HL-60 (cell line): ENCODE results near the gene CHRNA4.

ENCODE experiments used
- DNase-seq, 2 experiments: peaks; one replicate each; pipeline ENCODE4 v3.0.0-alpha.2; 2010 to 2020; ENCODE audit warnings: low read depth in 1 of 2, low spot score in 1 of 2
- H3K27ac ChIP-seq: fragments of 250-450 bp; sonication (Bioruptor Pico); replicated peaks from 2 replicates; pipeline ENCODE4 v1.5.1; 2020; ENCODE audit warnings: mild to moderate bottlenecking, moderate library complexity
- H3K27me3 ChIP-seq: fragments of 250-450 bp; sonication (Bioruptor Pico); 2 replicates; pipeline ENCODE4 v1.5.1; 2021; ENCODE audit warnings: mild to moderate bottlenecking, moderate library complexity; ENCODE audit not compliant: insufficient read depth, poor library complexity, severe bottlenecking
- H3K4me3 ChIP-seq: replicated peaks from 2 replicates; pipeline ENCODE4 v1.5.1; 2011; ENCODE audit warnings: mild to moderate bottlenecking, control low read depth, low read length; ENCODE audit not compliant: insufficient read depth
- GABPA ChIP-seq: IDR thresholded peaks from 2 replicates; pipeline ENCODE4 v1.6.1; 2012; ENCODE audit warnings: low read depth
- POLR2AphosphoS5 ChIP-seq: IDR thresholded peaks from 2 replicates; pipeline ENCODE4 v1.6.1; 2012; ENCODE audit warnings: low read depth
- SPI1 ChIP-seq: IDR thresholded peaks from 2 replicates; pipeline ENCODE4 v1.6.1; 2012; ENCODE audit warnings: low read depth, mild to moderate bottlenecking, borderline replicate concordance
- TF ChIP-seq, protein P1 (sequence below): IDR thresholded peaks from 2 replicates; pipeline ENCODE4 v1.6.1; 2012; ENCODE audit warnings: low read depth; ENCODE audit not compliant: insufficient replicate concordance
- TF ChIP-seq, protein P2 (sequence below): IDR thresholded peaks from one replicate; pipeline ENCODE4 v1.5.1; 2011; ENCODE audit warnings: low read length, control low read depth, inconsistent platforms; ENCODE audit not compliant: insufficient read depth

CHRNA4 gene

DNA sequence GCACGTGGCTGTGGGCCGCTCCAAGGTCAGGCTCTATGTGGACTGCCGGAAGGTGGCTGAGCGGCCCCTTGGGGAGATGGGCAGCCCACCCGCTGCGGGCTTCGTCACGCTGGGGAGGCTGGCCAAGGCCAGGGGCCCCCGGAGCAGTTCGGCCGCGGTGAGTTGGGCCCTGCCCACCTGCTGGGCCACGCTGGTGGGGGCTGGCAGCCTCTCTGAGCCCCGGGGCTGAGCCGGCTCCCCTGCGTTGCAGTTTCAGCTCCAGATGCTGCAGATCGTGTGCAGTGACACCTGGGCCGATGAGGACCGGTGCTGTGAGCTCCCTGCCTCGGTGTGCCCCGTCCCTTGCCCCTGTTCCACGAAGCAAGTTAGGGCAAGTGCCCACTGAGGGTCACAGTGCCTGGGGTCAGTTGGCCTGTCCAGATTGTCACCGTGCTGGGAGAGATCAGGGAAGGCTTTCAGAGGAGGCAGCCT is 41.1 kb downstream of the CHRNA4 start:
- Histone ChIP-seq H3K4me3 (no peak overlapping the region), H3K27me3 (no peaks in the 10 kb centered on the region), H3K27ac (no peak overlapping the region)
- TF ChIP-seq, protein P1, sequence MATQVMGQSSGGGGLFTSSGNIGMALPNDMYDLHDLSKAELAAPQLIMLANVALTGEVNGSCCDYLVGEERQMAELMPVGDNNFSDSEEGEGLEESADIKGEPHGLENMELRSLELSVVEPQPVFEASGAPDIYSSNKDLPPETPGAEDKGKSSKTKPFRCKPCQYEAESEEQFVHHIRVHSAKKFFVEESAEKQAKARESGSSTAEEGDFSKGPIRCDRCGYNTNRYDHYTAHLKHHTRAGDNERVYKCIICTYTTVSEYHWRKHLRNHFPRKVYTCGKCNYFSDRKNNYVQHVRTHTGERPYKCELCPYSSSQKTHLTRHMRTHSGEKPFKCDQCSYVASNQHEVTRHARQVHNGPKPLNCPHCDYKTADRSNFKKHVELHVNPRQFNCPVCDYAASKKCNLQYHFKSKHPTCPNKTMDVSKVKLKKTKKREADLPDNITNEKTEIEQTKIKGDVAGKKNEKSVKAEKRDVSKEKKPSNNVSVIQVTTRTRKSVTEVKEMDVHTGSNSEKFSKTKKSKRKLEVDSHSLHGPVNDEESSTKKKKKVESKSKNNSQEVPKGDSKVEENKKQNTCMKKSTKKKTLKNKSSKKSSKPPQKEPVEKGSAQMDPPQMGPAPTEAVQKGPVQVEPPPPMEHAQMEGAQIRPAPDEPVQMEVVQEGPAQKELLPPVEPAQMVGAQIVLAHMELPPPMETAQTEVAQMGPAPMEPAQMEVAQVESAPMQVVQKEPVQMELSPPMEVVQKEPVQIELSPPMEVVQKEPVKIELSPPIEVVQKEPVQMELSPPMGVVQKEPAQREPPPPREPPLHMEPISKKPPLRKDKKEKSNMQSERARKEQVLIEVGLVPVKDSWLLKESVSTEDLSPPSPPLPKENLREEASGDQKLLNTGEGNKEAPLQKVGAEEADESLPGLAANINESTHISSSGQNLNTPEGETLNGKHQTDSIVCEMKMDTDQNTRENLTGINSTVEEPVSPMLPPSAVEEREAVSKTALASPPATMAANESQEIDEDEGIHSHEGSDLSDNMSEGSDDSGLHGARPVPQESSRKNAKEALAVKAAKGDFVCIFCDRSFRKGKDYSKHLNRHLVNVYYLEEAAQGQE, result no peak
- TF ChIP-seq SPI1 (no peak), POLR2AphosphoS5 (no peak), GABPA (no peak)
- TF ChIP-seq, protein P2, sequence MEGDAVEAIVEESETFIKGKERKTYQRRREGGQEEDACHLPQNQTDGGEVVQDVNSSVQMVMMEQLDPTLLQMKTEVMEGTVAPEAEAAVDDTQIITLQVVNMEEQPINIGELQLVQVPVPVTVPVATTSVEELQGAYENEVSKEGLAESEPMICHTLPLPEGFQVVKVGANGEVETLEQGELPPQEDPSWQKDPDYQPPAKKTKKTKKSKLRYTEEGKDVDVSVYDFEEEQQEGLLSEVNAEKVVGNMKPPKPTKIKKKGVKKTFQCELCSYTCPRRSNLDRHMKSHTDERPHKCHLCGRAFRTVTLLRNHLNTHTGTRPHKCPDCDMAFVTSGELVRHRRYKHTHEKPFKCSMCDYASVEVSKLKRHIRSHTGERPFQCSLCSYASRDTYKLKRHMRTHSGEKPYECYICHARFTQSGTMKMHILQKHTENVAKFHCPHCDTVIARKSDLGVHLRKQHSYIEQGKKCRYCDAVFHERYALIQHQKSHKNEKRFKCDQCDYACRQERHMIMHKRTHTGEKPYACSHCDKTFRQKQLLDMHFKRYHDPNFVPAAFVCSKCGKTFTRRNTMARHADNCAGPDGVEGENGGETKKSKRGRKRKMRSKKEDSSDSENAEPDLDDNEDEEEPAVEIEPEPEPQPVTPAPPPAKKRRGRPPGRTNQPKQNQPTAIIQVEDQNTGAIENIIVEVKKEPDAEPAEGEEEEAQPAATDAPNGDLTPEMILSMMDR, result no peak
- DNase-seq, result no peak

DNA sequence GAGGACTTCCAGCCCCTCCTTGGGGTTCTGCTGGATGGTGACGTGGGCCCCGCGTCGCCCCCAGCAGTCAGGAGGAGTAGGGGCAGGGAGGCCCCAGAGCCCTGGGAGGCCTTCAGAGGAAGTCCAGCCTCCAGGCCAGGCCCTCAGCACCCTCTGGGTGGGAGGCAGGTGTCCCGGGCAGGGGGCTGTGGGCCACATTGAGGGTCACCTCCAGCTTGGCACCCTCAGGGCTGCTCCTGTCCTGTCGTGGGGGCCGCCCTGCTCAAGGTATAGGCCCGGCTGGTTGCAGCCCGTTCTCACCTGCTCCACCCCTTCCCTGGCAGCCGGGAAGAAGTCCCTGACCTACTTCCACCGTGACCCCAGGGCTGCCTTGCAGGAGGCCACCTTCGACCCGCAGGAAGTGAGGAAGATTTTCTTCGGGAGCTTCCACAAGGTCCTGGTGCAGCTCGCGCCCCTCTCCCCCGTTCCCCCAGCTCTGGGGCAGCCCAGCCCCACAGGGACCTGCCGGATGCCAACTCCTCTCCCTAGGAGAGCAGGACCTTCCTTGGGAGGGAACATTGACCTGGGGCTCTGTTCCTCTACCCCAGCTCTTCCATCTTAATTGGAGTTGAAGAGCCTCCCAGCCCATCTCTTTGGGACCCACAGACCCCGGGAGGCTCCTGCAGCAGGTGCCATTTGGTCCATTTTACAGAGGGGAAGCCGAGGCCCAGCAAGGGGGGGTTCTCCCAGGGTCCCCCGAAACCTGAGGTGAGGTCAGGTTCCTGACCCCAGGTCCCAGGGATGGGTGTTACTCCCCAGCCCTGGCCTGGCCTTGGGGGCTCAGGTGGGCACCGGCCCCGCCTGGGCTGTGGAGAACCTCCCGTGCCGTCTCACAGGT is 41.7 kb downstream of the CHRNA4 start:
- H3K27ac ChIP-seq, result no peak overlapping the region
- no peak for TF ChIP-seq GABPA
- TF ChIP-seq SPI1, result no peak
- TF ChIP-seq, protein P1, result no peak
- TF ChIP-seq, protein P2, result no peak
- no peak for TF ChIP-seq POLR2AphosphoS5
- H3K27me3 ChIP-seq, result no peaks in the 10 kb centered on the region
- H3K4me3 ChIP-seq, result no peak overlapping the region
- DNase-seq, result no peak

- Histone ChIP-seq H3K27me3 (no peaks in the 10 kb centered on the region), H3K4me3 (no peak overlapping the region), H3K27ac (no peak overlapping the region)
- DNase-seq, result no peak
- no peak for TF ChIP-seq POLR2AphosphoS5
- TF ChIP-seq, protein P1, result no peak
- TF ChIP-seq GABPA, result no peak
- TF ChIP-seq SPI1, result no peak
- TF ChIP-seq, protein P2, result no peak
These were observed 42.6 kb downstream of the CHRNA4 start for GRCh38 chr20:63318391-63319163.
